Measurements from ENCODE around the gene MTURN.
"Not testable (repeated sequence)": the region's sequence is repeated elsewhere in the genome, so short reads cannot be mapped to it uniquely, and the experiment has no call there.

Gene MTURN

DNA sequence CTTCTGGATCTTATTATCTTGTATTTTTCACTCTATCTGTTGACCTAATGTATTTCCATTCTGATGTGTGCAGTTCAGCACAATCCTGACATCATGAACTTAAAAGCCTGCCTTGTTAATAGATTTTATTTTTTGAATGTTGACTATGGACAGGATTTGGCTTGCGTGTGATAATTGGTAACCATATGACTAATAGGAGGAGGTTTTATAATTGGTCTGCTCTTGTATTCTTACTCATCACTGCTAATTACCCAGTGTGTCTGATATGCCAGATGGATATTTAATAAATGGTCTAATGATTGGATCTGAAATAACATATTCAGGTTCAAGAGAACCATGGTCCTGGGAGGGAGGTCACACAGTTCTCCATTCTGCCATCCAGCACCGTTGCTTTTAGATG is 45.9 kb downstream of the MTURN start:
- no peak for DNase-seq (ENCODE audit: low spot score)

GRCh38 chr7:30181211-30181610 is 46.4 kb downstream of the MTURN start:
- no peak for DNase-seq (ENCODE audit: low spot score)

- no peak for DNase-seq (ENCODE audit: low spot score)
Measured at GRCh38 chr7:30181736-30182522, 47.1 kb downstream of the MTURN start.

GRCh38 chr7:30182814-30183213 is 48.0 kb downstream of the MTURN start:
- no peak for DNase-seq (ENCODE audit: low spot score)

- no peak for DNase-seq (ENCODE audit: low spot score)
Measured at GRCh38 chr7:30183749-30184369, 49.1 kb downstream of the MTURN start.

GRCh38 chr7:30184791-30185487 is 50.2 kb downstream of the MTURN start:
- no peak for DNase-seq (ENCODE audit: low spot score)

GRCh38 chr7:30185496-30185895 is 50.7 kb downstream of the MTURN start:
- no peak for DNase-seq (ENCODE audit: low spot score)

GRCh38 chr7:30186725-30187124 is 51.9 kb downstream of the MTURN start:
- DNase-seq (ENCODE audit: low spot score) = no peak

GRCh38 chr7:30187513-30187912 is 52.7 kb downstream of the MTURN start:
- DNase-seq (ENCODE audit: low spot score) = no peak

DNA sequence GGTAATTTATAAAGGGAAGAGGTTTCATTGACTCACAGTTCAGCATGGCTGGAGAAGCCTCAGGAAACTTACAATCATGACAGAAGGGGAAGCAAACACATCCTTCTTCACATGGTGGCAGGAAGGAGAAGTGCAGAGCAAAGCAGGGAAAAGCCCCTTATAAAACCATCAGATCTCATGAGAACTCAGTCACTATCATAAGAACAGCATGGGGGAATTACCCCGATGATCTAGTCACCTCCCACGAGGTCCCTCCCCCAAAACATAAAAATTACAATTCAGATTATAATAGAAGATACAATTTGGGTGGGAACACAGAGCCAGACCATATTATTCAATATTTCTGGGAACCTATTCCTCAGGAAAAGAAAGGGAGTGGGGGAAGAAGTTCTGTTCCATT is 53.6 kb downstream of the MTURN start:
- not testable (repeated sequence) for DNase-seq (ENCODE audit: low spot score)

- no peak for DNase-seq (ENCODE audit: low spot score)
Measured at GRCh38 chr7:30188811-30189210, 54.0 kb downstream of the MTURN start.

DNA sequence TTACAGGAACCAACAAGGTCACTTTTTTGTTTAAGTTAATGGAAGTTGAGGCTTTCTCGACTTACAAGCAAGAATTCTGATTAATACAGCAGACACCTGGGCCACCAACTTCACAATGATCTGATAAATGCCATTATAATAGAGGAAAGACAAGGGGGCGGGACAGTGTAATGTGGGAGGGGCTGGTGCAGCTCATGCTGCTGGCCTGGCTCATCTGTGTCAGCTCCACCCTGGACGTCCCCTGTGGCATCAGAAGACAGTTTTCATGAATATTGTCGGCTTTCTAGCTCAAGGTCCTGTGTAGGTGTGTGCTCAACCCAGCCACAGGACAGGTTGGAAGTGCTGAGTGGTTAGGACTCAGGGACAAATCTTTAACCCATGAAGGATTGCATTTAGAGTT is 57.0 kb downstream of the MTURN start:
- no peak for DNase-seq (ENCODE audit: low spot score)

GRCh38 chr7:30193336-30193943 is 58.7 kb downstream of the MTURN start:
- no peak for DNase-seq (ENCODE audit: low spot score)

- DNase-seq (ENCODE audit: low spot score) = no peak
Measured at GRCh38 chr7:30196408-30196807, 61.6 kb downstream of the MTURN start.

DNA sequence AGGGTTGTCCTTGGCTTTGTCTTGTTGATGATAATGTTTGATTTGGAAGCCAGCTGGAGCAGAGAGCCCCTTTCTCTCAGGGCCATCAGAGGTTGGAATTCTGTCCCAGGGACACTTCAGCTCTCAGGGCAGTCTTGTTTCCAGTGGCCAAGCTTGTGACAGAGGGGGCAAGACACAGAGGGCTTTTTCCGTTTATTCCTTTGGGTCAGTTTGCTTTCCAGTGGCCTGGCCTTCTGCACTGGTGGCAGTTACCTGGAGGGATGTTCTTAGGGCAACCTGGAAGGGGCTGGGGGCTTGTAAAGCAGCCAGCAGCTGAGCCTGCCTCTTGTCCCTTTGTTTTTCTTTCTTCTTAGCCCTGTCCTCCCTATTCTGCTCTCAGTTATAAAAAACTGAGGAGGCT is 62.7 kb downstream of the MTURN start:
- no peak for DNase-seq (ENCODE audit: low spot score)

DNA sequence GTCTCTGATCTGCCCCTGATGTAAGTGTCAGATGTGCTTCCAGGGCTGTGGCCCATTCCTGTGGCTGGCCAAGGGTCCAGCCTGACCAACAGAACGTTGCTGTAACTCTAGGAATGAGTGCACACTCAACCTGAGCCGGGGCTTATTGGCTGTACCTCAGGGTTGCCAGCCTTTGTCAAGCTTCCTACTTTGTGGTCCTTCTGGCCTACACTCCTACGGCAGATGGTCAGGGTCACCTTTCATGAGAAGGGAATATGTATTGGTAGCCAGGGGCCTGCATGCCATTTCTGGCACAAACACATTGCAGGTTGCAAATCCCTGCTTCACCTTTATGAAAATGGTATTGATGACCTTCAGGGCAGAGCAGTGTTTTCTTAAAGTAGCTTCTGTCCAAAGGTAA is 64.5 kb downstream of the MTURN start:
- DNase-seq (ENCODE audit: low spot score) = no peak

GRCh38 chr7:30200591-30200990 is 65.8 kb downstream of the MTURN start:
- no peak for DNase-seq (ENCODE audit: low spot score)

DNA sequence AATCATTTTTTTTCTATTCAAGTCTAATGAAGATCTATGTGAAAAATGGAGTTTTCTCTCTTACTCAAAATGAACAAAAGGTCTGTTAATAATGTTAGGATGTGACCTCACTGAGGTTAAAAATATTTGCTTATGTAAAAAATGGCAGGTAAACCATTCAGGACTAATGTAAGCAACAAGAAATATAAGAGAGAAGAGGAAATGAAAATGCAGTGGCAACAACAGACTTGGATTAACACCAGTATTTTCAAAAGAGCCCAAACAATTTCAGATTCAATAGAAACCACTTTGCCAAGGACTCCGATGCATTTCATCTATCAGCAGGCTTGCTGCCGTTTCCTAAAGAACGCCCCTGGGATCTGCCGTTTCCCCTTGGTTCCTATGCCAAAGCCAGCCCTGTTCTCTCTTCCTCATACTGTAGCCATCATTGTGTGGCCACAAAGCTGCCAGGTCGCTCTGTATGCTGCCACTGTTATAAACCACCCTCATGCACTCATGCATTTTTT is 66.4 kb downstream of the MTURN start:
- no peak for DNase-seq (ENCODE audit: low spot score)

- DNase-seq (ENCODE audit: low spot score) = no peak
Measured at GRCh38 chr7:30201921-30202320, 67.1 kb downstream of the MTURN start.

- DNase-seq (ENCODE audit: low spot score) = no peak
Measured at GRCh38 chr7:30202671-30203070, 67.9 kb downstream of the MTURN start.

- DNase-seq (ENCODE audit: low spot score) = peak; percentile 49
Measured at GRCh38 chr7:30206491-30206890, 71.7 kb downstream of the MTURN start.

DNA sequence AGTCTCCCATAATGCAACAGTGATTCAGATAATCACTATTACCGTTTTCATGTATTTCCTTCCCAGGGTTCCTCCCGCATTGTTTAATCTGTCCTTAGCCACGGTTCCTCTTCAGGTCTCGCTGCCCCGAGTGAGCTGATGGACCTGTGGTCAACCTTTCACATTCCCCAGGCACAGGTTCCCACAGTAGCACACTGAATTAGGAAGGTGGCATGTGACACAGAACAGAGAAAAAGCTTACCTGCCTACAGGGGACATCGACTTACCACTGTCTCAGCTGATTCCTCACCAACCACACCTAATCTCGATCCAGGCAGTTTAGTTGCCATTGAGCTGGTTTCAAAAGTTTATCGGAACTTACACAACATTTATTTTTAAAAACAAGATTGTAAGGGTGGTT is 72.2 kb downstream of the MTURN start:
- no peak for DNase-seq (ENCODE audit: low spot score)

DNA sequence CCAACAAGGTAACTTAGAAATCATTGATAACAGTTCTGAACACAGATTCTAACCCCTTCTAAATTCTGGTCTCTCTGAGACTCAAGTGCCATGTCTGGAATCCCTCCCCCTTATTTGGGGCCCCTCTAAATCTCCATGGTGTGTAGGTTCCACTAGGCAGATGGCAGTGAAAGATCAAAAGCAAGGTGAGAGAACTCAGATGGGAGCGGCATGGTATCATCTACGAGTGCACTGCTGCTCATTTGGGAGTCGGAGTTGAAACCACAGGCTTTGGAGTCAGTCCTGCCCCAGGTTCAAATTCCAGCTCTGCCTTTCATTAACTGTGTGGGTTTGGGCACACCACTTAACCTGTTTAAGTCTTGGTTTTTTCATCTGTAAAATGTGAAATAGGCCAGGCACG is 72.6 kb downstream of the MTURN start:
- no peak for DNase-seq (ENCODE audit: low spot score)
